Smooth muscle cell (in vitro differentiated cells): ENCODE results near the gene FGB. TPM values are rescaled to one million over a fixed set of nuclear protein-coding genes. Genes with fewer than 3 reads are reported as not detected.

Source experiments
- DNase-seq: peaks from one replicate; lab custom pipeline; 2025; ENCODE audit not compliant: unreplicated experiment; lab: John Stamatoyannopoulos, UW
- H2AFZ ChIP-seq: fragments of 200-600 bp; sonication (generic); 2 replicates; pipeline ENCODE4 v1.6.0; 2016; ENCODE audit warnings: antibody characterized with exemption, low read depth, mild to moderate bottlenecking
- H3F3A ChIP-seq: fragments of 200-600 bp; sonication (generic); 2 replicates; pipeline ENCODE4 v1.6.0; 2017; ENCODE audit warnings: antibody characterized with exemption, low read depth
- H3K27ac ChIP-seq: fragments of 200-600 bp; sonication (generic); 2 replicates; pipeline ENCODE4 v1.5.1; 2016; ENCODE audit warnings: low read depth, mild to moderate bottlenecking
- H3K27me3 ChIP-seq: fragments of 200-600 bp; sonication (generic); 2 replicates; pipeline ENCODE4 v1.6.1; 2016; ENCODE audit warnings: low read depth, mild to moderate bottlenecking
- H3K36me3 ChIP-seq: fragments of 200-600 bp; sonication (generic); 2 replicates; pipeline ENCODE4 v1.5.1; 2016; ENCODE audit warnings: low read depth
- H3K4me1 ChIP-seq: fragments of 200-600 bp; sonication (generic); 2 replicates; pipeline ENCODE4 v1.5.1; 2016; ENCODE audit warnings: low read depth
- H3K4me2 ChIP-seq: fragments of 200-600 bp; sonication (generic); 2 replicates; pipeline ENCODE4 v1.6.0; 2016; ENCODE audit warnings: mild to moderate bottlenecking
- H3K4me3 ChIP-seq: fragments of 200-600 bp; sonication (generic); 2 replicates; pipeline ENCODE4 v1.5.1; 2016; ENCODE audit warnings: mild to moderate bottlenecking
- H3K79me2 ChIP-seq: fragments of 200-600 bp; sonication (generic); 2 replicates; pipeline ENCODE4 v1.6.0; 2016; ENCODE audit warnings: low read depth, mild to moderate bottlenecking
- H3K9ac ChIP-seq: fragments of 200-600 bp; sonication (generic); 2 replicates; pipeline ENCODE4 v1.6.0; 2016; ENCODE audit warnings: low read depth
- H3K9me3 ChIP-seq: fragments of 200-600 bp; sonication (generic); replicated peaks from 2 replicates; pipeline ENCODE4 v1.5.1; 2016; ENCODE audit warnings: low read depth
- H4K20me1 ChIP-seq: fragments of 200-600 bp; sonication (generic); 2 replicates; pipeline ENCODE4 v1.6.0; 2016; ENCODE audit warnings: low read depth
- CTCF ChIP-seq: fragments of 200-600 bp; sonication (generic); IDR thresholded peaks from 2 replicates; pipeline ENCODE4 v1.5.1; 2017; ENCODE audit warnings: borderline replicate concordance, mild to moderate bottlenecking, antibody characterized with exemption; ENCODE audit not compliant: insufficient read depth, poor library complexity, severe bottlenecking
- WGBS: methylation state at CpG from one replicate; pipeline ENCODE4 v1.1.7; 2016; ENCODE audit warnings: low lambda C conversion rate; 5-methylcytosine and 5-hydroxymethylcytosine counted together
- polyA plus RNA-seq: library from polyadenylated mRNA; unstranded; fragments of >200 nt; fragmentation: Nextera tagmentation; extraction: Ambion mirVana; gene quantifications from 2 replicates; pipeline ENCODE4 v1.2.1, GENCODE V29; 2016
- total RNA-seq: library from RNA; depleted of rRNA; stranded (reverse); fragments of >200 nt; gene quantifications from 2 replicates; pipeline ENCODE4 v1.2.3, GENCODE V29; 2014

The FGB gene
- total and polyA plus RNA-seq, 2 experiments from 2014 or later: 1.1 TPM; not detected in 1

- Histone ChIP-seq H4K20me1 (no peaks in the 10 kb centered on the region), H3K9ac (no peak overlapping the region), H3K27ac (no peak overlapping the region), H3K9me3 (no peaks in the 10 kb centered on the region), H3K4me1 (no peaks in the 10 kb centered on the region), H2AFZ (no peak overlapping the region), H3K79me2 (no peaks in the 10 kb centered on the region), H3K36me3 (no peaks in the 10 kb centered on the region), H3F3A (no peaks in the 10 kb centered on the region), H3K4me3 (no peak overlapping the region), H3K4me2 (no peak overlapping the region), H3K27me3 (no peaks in the 10 kb centered on the region)
- DNase-seq: no peak
- TF ChIP-seq CTCF: no peak
- WGBS: 91% methylated on average over 4 of the region's 4 CpGs
Observed at GRCh38 chr4:154616287-154616686, 53.5 kb downstream of the FGB start.

GRCh38 chr4:154616731-154617130, 53.9 kb downstream of the FGB start:
- no peak for TF ChIP-seq CTCF
- WGBS: 92% methylated on average over 2 of the region's 2 CpGs
- Histone ChIP-seq H3K79me2 (no peaks in the 10 kb centered on the region), H3F3A (no peaks in the 10 kb centered on the region), H3K27me3 (no peaks in the 10 kb centered on the region), H3K4me3 (no peak overlapping the region), H3K4me2 (no peak overlapping the region), H4K20me1 (no peaks in the 10 kb centered on the region), H3K27ac (no peak overlapping the region), H3K36me3 (no peaks in the 10 kb centered on the region), H3K4me1 (no peaks in the 10 kb centered on the region), H3K9ac (no peak overlapping the region), H2AFZ (no peak overlapping the region), H3K9me3 (no peaks in the 10 kb centered on the region)
- DNase-seq: no peak

GRCh38 chr4:154617820-154618317, 55.1 kb downstream of the FGB start:
- WGBS: 81% methylated on average over 5 of the region's 5 CpGs
- Histone ChIP-seq H3K27ac (no peak overlapping the region), H3K79me2 (no peaks in the 10 kb centered on the region), H3K9me3 (no peaks in the 10 kb centered on the region), H3K27me3 (no peaks in the 10 kb centered on the region), H3K36me3 (no peaks in the 10 kb centered on the region), H3K4me3 (no peak overlapping the region), H3K4me2 (no peak overlapping the region), H4K20me1 (no peaks in the 10 kb centered on the region), H2AFZ (peak overlapping the region; percentile 21), H3K4me1 (no peaks in the 10 kb centered on the region), H3K9ac (no peak overlapping the region), H3F3A (no peaks in the 10 kb centered on the region)
- no peak for TF ChIP-seq CTCF
- no peak for DNase-seq

- no peaks in the 10 kb centered on the region for H4K20me1 ChIP-seq
- 35% methylated on average over 4 of the region's 4 CpGs for WGBS
- no peaks in the 10 kb centered on the region for H3K79me2 ChIP-seq
- H3K9me3 ChIP-seq: no peaks in the 10 kb centered on the region
- no peaks in the 10 kb centered on the region for H3K4me1 ChIP-seq
- no peak overlapping the region for H3K4me3 ChIP-seq
- H3K9ac ChIP-seq: no peak overlapping the region
- H3K27me3 ChIP-seq: no peaks in the 10 kb centered on the region
- TF ChIP-seq CTCF: peak; percentile 68
- DNase-seq: no peak
- H3K36me3 ChIP-seq: no peaks in the 10 kb centered on the region
- no peaks in the 10 kb centered on the region for H3F3A ChIP-seq
- H2AFZ ChIP-seq: no peak overlapping the region
- H3K27ac ChIP-seq: no peak overlapping the region
- no peak overlapping the region for H3K4me2 ChIP-seq
Observed at GRCh38 chr4:154618708-154619315, 56.0 kb downstream of the FGB start.
